Medulla oblongata (tissue), 1 donor: ENCODE data around the gene GABBR2.
"Not testable (repeated sequence)": the region's sequence is repeated elsewhere in the genome, so short reads cannot be mapped to it uniquely, and the experiment has no call there.

Source experiments
- DNase-seq: peaks from one replicate; pipeline ENCODE4 v3.0.0-alpha.2; 2015; ENCODE audit errors: extremely low spot score

Gene GABBR2

DNA sequence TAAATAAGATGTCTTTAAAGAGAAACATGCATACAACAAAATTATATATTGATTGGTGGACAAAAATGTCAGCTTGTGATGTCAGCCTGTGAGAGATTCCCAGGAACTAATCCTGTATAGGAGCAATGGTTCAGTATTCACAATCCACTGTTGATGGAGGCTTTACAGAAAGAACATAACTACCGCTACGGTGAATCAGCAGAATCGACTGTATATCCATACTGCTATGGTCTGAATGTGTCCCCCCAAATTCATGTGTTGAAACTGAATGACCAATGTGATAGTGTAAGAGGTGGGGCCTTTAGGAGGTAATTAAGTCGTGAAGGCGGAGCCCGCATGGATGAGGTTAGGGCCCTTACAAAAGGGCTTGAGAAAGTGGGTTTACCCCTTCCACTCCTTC is 412.9 kb downstream of the GABBR2 start:
- no peak for DNase-seq

DNA sequence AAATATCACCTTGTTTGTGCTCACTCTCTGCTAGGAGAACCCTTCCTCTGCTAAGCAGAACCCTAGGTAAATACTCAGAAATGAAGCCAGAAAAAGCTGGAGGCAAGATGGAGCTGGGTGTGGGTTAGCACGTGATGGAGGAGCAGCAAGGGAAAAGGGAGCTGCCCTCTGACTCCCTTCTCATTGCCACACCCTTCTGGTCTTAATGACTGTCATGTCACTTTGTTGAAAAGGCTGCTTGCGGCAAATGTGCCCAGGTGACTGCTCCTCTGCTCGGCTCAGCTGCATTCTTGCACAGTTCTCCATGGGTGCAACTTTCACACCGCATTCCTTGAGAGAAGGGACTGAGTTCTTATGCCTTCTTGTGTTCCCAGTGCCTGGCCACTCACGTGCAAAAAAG is 416.9 kb downstream of the GABBR2 start:
- no peak for DNase-seq

DNA sequence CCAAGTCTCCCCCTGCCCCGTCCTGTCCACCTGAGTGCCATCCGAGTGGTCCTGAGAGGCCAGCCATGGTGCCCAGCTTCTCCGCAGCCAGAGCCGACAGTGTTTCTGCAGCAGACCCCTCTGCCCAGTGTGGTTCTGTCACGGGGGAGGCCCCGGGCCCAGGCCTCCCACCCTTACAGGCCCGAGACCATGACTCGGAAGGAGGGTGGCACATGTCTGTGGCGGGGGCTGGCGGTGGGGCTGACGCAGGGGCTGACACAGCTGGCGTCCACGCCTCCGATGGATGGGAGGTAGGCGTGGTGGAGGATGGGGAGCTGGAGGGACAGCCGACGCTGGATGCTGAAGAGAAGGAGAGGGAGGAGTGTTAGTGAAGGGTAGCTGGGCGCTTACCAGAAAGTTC is 418.3 kb downstream of the GABBR2 start:
- no peak for DNase-seq

DNA sequence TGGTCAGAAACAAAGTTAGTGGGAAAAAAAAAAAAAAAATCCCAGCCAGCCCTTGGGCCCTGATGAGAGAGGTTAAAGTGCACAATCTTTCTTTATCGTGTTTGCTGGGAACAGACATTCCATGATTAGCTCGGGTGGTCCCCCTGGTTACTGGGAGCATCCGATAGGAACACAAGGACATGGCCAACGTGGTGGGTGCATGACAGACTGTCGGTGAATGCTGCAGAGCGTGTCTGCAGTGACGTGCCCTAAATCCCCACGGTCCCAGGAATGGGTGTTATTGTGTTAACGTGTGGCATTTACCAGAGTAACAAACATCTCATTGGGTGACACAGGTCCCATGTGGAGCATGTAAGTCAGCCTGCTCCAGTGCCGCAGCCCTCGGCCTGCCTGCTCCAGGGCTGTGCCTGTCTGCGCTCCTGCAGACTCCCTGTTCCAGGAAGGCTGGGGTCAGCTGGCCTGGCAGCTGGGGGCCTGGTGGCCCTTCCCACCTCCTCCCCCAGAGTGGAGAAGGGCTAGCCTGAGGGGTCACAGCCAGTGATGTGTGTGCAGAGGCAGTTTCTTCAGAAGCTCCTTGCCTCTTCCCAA is 419.0 kb downstream of the GABBR2 start:
- DNase-seq = no peak

DNA sequence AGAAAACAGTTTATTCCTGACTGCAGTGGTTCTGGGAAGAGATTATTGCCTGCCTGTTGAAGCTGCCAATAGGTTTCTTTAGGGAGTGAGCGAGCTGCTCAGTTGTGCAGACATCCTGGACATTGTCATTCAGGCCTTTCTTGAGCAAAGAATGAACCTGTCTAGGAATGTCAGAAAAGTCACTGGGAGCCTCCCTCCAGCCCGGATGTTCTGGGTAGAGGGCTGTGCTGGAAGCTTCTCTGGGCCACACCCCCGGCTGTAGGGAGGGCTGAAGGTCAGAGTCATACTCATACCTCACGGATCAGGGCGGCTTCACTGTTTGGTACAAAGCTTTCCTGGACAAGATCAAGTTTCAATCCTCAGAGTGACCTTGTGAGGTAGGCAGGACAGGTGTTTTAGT is 419.9 kb downstream of the GABBR2 start:
- no peak for DNase-seq

DNA sequence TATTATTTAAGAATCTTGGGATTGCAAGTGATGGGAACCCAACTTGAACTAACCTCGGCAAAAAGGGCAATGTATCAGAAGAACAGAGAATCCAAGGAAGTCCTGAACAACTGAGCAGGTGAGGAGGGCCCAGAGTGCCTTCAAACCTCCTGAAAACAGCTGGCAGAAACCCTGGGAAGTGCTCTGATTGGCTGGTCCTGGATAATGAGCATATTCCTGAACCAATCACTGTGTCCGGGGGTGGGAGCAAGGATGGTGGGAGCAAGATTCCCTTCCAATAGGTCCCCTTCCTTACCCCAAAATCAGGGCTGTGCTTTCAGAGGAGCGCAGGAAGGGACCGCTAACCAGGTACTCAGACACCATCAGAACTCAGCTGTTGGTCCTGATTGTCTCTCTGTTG is 421.4 kb downstream of the GABBR2 start:
- no peak for DNase-seq

DNA sequence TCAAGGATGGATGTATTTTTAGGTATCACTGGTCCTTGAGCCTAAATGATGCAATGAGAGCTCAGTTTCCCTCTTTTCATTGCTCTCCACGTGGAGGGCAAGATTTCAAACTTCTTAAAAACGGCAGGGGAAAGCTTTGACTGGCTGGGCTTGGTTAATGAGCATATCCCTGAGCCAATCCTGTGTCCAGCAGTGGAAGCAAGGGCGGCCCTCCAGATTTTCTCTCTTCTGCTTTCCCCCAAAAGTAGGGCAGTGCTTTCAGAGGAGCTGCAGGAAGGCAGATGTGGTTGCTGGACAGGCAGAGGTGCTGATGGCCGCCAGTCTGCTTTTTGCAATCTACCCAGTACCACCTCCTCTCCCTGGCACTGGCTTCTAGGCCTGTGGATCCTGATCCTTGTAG is 423.3 kb downstream of the GABBR2 start:
- DNase-seq = no peak

DNA sequence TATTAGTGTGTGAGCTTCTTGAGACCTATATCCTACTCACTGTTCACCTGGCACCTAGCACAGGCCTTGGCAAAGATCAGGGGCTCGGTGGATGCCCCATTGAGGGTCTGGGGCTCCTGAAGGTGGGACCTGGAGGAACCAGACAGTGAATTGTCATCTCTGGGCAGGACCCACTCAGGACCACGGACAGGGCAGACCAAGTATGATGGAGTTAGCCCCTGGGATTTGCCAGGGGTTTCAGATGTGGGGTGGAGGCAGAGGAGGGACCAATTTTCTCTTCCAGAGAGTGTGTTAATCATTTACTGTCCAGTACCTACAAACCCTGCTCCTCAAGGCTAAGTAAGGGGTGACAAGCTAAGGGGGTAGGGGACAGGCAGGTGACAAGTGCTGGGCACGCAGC is 424.0 kb downstream of the GABBR2 start:
- no peak for DNase-seq

DNA sequence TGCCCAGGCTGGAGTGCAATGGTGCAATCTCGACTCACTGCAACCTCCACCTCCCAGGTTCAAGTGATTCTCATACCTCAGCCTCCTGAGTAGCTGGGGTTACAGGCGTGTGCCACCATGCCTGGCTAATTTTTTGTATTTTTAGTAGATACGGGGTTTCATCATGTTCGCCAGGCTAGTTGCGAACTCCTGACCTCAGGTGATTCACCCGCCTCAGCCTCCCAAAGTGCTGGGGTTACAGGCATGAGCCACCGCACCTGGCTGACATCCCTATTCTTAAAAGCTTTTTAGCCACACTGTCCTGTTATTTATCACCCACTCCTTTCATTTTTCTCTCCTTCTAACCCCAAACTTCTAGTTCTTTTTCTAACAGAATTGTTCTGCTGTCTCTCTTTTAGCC is 425.6 kb downstream of the GABBR2 start:
- DNase-seq = not testable (repeated sequence)

DNA sequence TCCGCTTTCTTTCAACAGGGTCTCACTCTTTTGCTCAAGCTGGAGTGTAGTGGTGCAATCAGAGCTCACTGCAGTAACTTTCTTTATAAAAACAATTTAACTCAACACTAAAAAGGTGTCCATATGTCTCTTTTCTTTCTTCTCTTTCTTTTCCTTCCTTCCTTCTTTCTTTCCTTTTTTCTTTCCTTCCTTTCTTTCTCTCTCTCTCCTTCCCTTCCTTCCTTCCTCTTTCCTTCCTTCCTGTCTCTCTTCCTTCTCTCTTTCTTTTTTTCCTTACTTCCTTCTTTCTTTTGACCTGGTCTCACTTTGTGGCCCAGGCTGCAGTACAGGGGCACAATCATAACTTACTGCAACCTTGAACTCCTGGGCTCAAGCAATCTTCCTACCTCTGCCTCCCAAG is 427.5 kb downstream of the GABBR2 start:
- DNase-seq = no peak

DNA sequence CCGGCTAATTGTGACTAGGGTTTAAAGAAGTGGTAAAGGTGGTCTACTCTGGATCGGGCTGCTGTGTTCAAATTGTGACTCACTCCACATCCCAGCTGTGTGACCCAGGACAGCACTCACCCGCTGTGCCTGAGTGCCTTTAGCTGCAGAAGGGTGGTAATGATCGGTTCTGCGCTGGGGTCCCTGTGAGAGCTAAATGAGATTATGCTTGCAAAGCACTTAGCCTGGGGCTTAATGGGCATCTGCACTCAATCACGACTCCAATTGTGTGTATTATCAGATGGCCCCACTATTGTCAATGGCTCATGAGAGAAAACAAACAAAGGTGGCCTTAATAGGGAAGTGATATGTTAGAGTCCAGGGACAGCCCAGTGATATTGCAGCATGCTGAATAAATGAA is 428.2 kb downstream of the GABBR2 start:
- no peak for DNase-seq

DNA sequence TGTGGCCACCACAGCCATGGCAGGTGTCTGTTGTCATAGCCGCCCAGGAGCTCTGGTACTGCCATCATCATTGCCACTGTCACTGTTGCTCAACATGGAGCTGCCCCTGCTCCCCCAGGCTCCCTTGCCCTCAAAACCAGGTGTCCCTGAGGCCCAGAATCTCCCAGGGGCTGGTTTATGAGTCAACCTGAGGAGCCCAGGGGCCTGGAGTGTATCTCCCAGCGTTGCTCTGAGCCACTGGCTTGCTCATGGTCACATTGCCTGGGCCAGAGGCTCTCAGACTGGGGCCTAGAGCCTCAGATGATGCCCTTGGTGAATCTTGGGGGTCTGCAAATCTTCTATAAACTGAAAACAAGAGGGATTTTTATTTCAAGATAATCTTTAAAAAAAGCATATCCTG is 428.6 kb downstream of the GABBR2 start:
- DNase-seq = no peak

DNA sequence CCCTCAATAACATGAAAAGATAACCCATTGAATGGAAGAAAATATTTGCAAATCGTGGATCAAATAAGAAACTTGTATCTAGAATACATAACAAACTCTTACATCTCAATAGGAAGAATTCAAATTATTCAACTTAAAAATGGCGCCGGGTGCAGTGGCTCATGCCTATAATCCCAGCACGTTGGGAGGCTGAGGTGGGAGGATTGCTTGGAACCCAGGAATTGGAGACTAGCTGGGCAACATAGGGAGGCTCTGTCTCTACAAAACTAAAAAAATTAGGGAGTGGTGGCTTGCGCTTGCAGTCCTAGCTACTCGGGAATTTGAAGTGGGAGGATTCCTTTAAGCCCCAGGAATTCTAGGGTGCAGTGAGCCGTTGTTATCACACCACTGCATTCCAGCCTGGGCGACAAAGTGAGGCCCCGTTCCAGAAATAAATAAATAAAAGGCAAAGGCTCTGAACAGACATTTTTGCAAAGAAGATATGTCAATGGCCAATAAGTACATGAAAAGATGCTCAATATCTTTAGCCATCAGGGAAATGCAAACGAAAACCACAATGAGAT is 431.7 kb downstream of the GABBR2 start:
- no peak for DNase-seq

DNA sequence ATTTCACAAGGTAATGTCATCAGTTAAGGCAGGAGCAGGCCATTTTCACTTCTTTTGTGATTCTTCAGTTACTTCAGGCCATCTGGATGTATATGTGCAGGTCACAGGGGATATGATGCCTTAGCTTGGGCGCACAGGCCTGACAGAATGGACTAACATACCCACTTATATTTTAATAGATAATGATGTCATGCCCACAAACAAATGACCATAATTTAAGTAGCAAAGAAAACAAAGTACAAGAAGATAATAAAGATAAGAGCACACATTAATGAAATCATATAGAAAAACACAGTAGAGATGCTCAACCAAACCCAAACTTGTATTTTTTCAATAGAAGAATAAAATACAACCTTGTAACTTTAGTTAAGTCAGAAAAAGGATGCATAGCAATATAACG is 433.6 kb downstream of the GABBR2 start:
- no peak for DNase-seq

DNA sequence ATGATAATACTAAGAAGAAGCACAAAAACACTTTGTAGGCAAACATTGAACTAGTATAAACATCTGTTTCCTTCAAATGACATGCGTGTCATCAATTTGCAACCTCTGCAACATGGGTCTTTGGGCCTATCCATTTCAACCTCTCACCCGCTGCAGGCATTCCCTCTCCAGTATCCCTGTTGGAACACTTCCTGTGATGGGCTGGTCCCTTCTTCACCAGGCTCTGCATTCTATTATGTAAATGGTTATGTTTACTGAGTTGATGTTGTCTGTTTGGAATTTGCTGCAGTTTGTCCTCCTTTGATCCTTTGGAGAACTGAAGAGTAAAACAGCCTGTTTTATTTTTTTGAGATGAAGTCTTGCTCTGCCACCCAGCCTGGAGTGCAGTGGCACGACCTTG is 436.7 kb downstream of the GABBR2 start:
- DNase-seq = no peak

DNA sequence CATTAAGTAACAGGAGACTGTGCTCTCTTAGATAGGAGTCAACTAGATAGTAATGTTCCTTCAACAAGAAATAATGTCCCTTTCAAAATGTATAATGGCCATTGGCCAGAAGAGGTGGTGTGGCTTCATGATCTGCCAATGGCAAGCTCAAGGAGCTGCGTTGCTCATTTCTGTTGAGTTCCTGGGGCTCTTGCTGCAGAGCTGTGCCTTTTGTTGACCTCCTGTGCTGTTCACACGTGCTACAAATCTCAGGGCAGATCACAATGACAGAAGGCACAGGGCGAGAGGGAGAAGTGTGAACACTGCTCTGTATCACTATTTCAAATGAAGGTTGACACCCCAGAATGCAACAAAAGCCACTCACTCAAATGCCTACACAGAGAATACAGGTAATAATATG is 437.3 kb downstream of the GABBR2 start:
- no peak for DNase-seq

DNA sequence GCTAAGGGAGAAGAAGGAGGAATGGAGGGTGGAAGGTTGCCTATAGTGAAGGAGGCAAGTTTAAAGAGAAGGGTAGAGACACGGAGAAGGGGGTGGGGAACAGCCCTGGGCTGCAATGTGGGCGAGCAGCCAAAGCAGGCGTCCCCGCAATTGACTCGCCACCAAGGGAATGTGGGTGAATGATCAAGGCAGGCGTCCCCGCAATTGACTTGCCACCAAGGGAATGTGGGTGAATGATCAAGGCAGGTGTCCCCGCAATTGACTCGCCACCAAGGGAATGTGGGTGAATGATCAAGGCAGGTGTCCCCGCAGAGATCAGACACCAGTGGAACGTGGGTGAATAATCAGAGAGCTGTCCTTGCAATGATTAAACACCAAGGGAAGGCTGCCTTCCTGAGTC is 438.5 kb downstream of the GABBR2 start:
- not testable (repeated sequence) for DNase-seq

DNA sequence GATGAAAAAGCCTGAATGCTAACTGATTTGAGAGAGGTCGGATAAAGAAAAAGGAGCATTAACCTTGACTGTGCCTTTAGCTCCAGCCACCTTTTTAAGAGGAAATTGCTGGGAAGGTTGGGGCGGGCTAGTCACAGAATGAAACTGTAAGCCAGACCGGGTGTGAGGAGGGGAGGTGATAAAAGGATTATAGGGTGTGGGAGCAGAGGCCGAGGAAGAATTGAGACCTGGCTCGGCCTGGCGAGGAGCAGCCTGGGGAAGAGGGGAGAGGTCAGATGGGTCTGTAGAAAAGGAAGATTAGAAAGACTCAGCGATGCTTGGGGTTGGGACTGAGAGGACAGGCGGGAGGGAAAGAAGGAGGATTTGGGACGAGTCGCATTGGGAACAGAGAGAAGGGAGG is 439.1 kb downstream of the GABBR2 start:
- not testable (repeated sequence) for DNase-seq

DNA sequence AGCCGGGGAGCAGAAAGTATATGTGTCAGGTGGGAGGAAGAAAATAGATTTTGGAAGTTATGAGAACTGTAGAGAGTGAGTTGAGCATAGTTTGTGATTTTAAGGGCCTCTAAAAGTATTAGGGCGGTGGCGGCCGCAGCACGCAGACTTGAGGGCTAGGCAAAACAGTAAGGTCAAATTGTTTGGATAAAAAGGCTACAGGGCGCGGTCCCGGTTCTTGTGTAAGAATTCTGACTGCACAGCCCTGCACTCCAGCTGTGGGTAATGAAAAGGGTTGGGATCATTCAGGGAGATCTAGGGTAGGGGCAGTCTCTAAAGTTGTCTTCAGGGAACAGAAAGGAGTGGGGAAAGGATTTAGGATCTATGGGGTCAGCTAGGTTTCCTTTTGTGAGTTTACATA is 441.2 kb downstream of the GABBR2 start:
- not testable (repeated sequence) for DNase-seq

DNA sequence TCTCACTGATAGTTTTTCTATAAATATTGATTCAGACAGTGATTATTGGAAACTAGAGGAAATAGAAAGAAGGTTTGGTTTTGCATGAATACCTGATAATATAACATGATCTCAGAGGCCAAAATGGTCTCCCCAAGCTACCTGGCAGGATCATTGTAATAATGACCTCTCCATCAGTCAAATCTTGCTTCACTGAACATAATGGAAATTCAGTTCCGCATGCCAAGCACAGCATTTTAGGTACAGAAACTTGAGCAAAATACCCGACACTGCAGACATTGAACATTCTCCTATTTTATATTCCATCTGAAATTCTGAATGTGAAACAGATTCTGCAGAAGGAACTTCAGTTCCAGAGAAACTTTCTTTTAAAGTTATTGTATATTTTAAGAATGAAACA is 444.2 kb downstream of the GABBR2 start:
- no peak for DNase-seq

DNA sequence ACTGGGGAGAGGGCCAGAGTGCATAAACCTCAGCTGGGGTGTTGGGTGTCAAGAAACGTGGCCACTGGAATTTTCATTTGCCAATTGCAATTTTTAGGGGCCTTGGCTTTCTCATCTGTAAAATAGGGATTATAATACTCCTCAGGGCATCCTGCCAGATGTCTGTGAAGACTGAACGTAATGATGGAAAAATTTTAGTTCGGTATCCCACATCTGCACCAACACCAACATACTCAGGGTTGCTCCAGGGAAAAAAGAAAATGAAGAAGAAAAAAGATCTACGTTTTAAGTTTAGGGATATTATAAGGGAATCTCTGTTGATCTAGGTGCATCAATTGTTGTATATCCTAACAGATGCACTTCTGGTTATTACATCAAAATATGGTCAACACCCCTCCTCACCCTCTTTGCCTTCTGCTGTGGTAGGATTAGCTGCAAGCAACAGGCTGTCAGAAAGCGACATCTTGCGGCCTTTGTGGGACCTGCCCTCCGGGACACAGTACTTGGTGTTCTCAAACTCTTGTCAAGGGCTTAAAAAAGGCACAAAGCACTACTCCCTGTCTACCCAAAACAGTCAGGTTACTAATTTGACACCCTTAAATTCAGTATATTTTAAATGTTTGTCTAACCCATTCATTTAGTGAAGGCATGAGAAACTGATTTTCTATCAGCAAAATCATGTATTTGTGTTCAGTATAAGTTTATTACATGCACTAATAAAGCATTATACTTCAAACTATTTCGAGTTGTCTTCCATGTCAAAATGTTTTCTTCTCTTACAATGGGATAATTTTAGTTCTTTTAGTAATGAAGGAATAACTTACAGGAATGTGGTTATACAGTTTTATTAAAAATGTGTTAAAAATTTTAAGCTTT is 445.0 kb downstream of the GABBR2 start:
- peak; percentile 88 for DNase-seq

DNA sequence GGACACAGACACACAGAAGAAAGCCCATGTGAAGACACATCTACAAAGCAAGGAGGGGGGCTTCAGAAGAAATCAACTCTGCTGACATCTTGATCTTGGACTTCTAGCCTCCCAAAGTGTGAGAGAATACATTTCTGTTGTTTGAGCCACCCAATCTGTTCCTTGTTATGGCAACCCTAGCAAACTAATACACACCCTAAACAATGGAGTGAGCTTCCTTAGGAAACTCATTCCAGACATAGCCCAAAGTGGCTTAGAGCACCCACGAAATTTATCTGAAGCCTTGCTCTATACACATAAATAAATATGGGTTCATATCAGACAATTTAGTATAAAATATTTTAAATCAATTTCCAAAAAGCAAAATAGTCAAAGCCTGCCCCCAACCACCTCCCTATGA is 445.7 kb downstream of the GABBR2 start:
- DNase-seq = no peak

DNA sequence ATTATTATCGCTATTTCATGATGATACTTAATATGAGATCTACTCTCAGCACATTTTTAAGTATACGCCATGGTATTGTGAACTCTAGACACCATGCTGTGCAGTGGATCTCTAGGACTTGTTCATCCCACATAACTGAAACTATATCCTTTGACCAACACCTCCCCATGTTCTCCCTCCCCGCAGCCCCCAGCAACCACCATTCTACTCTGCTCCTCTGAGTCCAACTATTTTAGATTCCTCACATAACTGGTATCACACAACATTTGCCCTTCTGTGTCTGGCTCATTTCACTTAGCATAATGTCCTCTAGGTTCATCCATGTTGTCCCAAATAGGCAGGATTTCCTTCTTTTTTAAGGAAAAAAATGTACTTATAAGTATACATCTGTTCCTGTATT is 446.7 kb downstream of the GABBR2 start:
- no peak for DNase-seq
